Neural cell (in vitro differentiated cells): ENCODE data around the gene CHI3L1. TPM values are rescaled to one million over a fixed set of nuclear protein-coding genes. Genes with fewer than 3 reads are reported as not detected.

ENCODE experiments used
- H2AFZ ChIP-seq: fragments of 200-600, 300-800 bp; sonication (generic), shearing (Covaris generic); 2 replicates; pipeline ENCODE4 v1.6.0; 2014; ENCODE audit warnings: low read depth, mild to moderate bottlenecking, antibody characterized with exemption, low read length, moderate library complexity
- H3F3A ChIP-seq: fragments of 200-600 bp; shearing (Covaris generic); 2 replicates; pipeline ENCODE4 v1.6.1; 2016; ENCODE audit warnings: mild to moderate bottlenecking, moderate library complexity, mixed read lengths, antibody characterized with exemption, low read length; ENCODE audit not compliant: insufficient read depth, poor library complexity, severe bottlenecking
- H3K27ac ChIP-seq: fragments of 200-600, 300-800 bp; sonication (generic), shearing (Covaris generic); 2 replicates; pipeline ENCODE4 v1.5.1; 2014; ENCODE audit warnings: mild to moderate bottlenecking, low read length, moderate library complexity
- H3K27me3 ChIP-seq: fragments of 300-800, 200-600 bp; sonication (generic), shearing (Covaris generic); 2 replicates; pipeline ENCODE4 v1.6.0; 2014; ENCODE audit warnings: mild to moderate bottlenecking, low read depth, low read length, moderate library complexity; ENCODE audit not compliant: insufficient read depth
- H3K36me3 ChIP-seq: fragments of 300-800, 200-600 bp; sonication (generic), shearing (Covaris generic); 2 replicates; pipeline ENCODE4 v1.5.1; 2014; ENCODE audit warnings: mild to moderate bottlenecking, antibody characterized with exemption, low read length, moderate library complexity; ENCODE audit not compliant: insufficient read depth
- H3K4me2 ChIP-seq: fragments of 300-800, 200-600 bp; sonication (generic), shearing (Covaris generic); 2 replicates; pipeline ENCODE4 v1.6.0; 2014; ENCODE audit warnings: mild to moderate bottlenecking, low read length
- H3K4me3 ChIP-seq: fragments of 300-800, 200-600 bp; sonication (generic), shearing (Covaris generic); 2 replicates; pipeline ENCODE4 v1.5.1; 2014; ENCODE audit warnings: mild to moderate bottlenecking, low read length, moderate library complexity
- H3K79me2 ChIP-seq: fragments of 200-600 bp; shearing (Covaris generic); replicated peaks from 2 replicates; pipeline ENCODE4 v1.6.0; 2014; ENCODE audit warnings: mild to moderate bottlenecking, low read length, moderate library complexity; ENCODE audit not compliant: insufficient read depth
- H3K9ac ChIP-seq: fragments of 300-800, 200-600 bp; sonication (generic), shearing (Covaris generic); 2 replicates; pipeline ENCODE4 v1.6.1; 2016; ENCODE audit warnings: mild to moderate bottlenecking, low read length, mixed read lengths
- H3K9me2 ChIP-seq: fragments of 200-600 bp; shearing (Covaris generic); 2 replicates; pipeline ENCODE4 v1.6.1; 2016; ENCODE audit warnings: mild to moderate bottlenecking, low read length, mixed read lengths; ENCODE audit not compliant: insufficient read depth
- H3K9me3 ChIP-seq: fragments of 200-600, 300-800 bp; sonication (generic), shearing (Covaris generic); 2 replicates; pipeline ENCODE4 v1.6.1; 2016; ENCODE audit warnings: mild to moderate bottlenecking, mixed run types, low read length, moderate library complexity, mixed read lengths
- H4K20me1 ChIP-seq: fragments of 200-600 bp; shearing (Covaris generic); 2 replicates; pipeline ENCODE4 v1.6.1; 2016; ENCODE audit warnings: mild to moderate bottlenecking, mixed run types; ENCODE audit not compliant: insufficient read depth
- EP300 ChIP-seq: fragments of 450-650 bp; conservative IDR thresholded peaks from 2 replicates; pipeline ENCODE4 v1.6.1; 2014; ENCODE audit warnings: antibody characterized with exemption, mild to moderate bottlenecking, moderate library complexity; ENCODE audit not compliant: poor library complexity, severe bottlenecking
- EZH2 ChIP-seq: fragments of 200-600, 300-800 bp; shearing (Covaris generic), sonication (generic); IDR thresholded peaks from 2 replicates; pipeline ENCODE4 v1.6.1; 2014; ENCODE audit warnings: antibody characterized with exemption, low read length, borderline replicate concordance, mild to moderate bottlenecking; ENCODE audit not compliant: insufficient read depth, poor library complexity, severe bottlenecking
- MXI1 ChIP-seq: fragments of 450-650 bp; conservative IDR thresholded peaks from 2 replicates; pipeline ENCODE4 v1.6.1; 2014; ENCODE audit warnings: antibody characterized with exemption, mild to moderate bottlenecking; ENCODE audit not compliant: poor library complexity, severe bottlenecking
- POLR2AphosphoS5 ChIP-seq: IDR thresholded peaks from 2 replicates; pipeline ENCODE4 v1.6.1; 2012
- RAD21 ChIP-seq: fragments of 450-650 bp; conservative IDR thresholded peaks from 2 replicates; pipeline ENCODE4 v1.6.1; 2014; ENCODE audit warnings: antibody characterized with exemption, mild to moderate bottlenecking, moderate library complexity
- SMC3 ChIP-seq: fragments of 450-650 bp; conservative IDR thresholded peaks from 2 replicates; pipeline ENCODE4 v1.6.1; 2014; ENCODE audit warnings: antibody characterized with exemption, mild to moderate bottlenecking, moderate library complexity; ENCODE audit not compliant: poor library complexity
- TAF1 ChIP-seq: IDR thresholded peaks from 2 replicates; pipeline ENCODE4 v1.6.1; 2012; ENCODE audit warnings: low read depth
- polyA plus RNA-seq: library from polyadenylated mRNA; depleted of rRNA; stranded (reverse); fragments of >200 nt; gene quantifications from 2 replicates; pipeline ENCODE4 v1.2.3, GENCODE V29; 2014
- TF ChIP-seq, protein P1 (sequence below): IDR thresholded peaks from 2 replicates; pipeline ENCODE4 v1.6.1; 2012; ENCODE audit warnings: borderline replicate concordance
- TF ChIP-seq, protein P2 (sequence below): fragments of 450-650 bp; IDR thresholded peaks from 2 replicates; pipeline ENCODE4 v1.5.1; 2014; ENCODE audit warnings: antibody characterized with exemption, mild to moderate bottlenecking, moderate library complexity; ENCODE audit not compliant: poor library complexity, severe bottlenecking

CHI3L1 gene
- polyA plus RNA-seq, 1 donor from 2014 or later, result not detected

GRCh38 chr1:203156280-203156679 lies 30.2 kb downstream of the CHI3L1 start:
- Histone ChIP-seq H3K4me2 (no peak overlapping the region), H3K27ac (no peak overlapping the region), H3K9me3 (no peaks in the 10 kb centered on the region), H3K4me3 (no peak overlapping the region), H3F3A (no peaks in the 10 kb centered on the region), H3K79me2 (no peaks in the 10 kb centered on the region), H3K36me3 (no peaks in the 10 kb centered on the region), H4K20me1 (no peaks in the 10 kb centered on the region), H2AFZ (no peak overlapping the region), H3K9ac (no peak overlapping the region), H3K9me2 (no peaks in the 10 kb centered on the region), H3K27me3 (no peaks in the 10 kb centered on the region)
- no peak for TF ChIP-seq EZH2
- TF ChIP-seq, protein P1, sequence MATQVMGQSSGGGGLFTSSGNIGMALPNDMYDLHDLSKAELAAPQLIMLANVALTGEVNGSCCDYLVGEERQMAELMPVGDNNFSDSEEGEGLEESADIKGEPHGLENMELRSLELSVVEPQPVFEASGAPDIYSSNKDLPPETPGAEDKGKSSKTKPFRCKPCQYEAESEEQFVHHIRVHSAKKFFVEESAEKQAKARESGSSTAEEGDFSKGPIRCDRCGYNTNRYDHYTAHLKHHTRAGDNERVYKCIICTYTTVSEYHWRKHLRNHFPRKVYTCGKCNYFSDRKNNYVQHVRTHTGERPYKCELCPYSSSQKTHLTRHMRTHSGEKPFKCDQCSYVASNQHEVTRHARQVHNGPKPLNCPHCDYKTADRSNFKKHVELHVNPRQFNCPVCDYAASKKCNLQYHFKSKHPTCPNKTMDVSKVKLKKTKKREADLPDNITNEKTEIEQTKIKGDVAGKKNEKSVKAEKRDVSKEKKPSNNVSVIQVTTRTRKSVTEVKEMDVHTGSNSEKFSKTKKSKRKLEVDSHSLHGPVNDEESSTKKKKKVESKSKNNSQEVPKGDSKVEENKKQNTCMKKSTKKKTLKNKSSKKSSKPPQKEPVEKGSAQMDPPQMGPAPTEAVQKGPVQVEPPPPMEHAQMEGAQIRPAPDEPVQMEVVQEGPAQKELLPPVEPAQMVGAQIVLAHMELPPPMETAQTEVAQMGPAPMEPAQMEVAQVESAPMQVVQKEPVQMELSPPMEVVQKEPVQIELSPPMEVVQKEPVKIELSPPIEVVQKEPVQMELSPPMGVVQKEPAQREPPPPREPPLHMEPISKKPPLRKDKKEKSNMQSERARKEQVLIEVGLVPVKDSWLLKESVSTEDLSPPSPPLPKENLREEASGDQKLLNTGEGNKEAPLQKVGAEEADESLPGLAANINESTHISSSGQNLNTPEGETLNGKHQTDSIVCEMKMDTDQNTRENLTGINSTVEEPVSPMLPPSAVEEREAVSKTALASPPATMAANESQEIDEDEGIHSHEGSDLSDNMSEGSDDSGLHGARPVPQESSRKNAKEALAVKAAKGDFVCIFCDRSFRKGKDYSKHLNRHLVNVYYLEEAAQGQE, result no peak
- no peak for TF ChIP-seq SMC3
- no peak for TF ChIP-seq TAF1
- no peak for TF ChIP-seq RAD21
- TF ChIP-seq EP300, result no peak
- no peak for TF ChIP-seq POLR2AphosphoS5
- TF ChIP-seq MXI1, result no peak
- TF ChIP-seq, protein P2, sequence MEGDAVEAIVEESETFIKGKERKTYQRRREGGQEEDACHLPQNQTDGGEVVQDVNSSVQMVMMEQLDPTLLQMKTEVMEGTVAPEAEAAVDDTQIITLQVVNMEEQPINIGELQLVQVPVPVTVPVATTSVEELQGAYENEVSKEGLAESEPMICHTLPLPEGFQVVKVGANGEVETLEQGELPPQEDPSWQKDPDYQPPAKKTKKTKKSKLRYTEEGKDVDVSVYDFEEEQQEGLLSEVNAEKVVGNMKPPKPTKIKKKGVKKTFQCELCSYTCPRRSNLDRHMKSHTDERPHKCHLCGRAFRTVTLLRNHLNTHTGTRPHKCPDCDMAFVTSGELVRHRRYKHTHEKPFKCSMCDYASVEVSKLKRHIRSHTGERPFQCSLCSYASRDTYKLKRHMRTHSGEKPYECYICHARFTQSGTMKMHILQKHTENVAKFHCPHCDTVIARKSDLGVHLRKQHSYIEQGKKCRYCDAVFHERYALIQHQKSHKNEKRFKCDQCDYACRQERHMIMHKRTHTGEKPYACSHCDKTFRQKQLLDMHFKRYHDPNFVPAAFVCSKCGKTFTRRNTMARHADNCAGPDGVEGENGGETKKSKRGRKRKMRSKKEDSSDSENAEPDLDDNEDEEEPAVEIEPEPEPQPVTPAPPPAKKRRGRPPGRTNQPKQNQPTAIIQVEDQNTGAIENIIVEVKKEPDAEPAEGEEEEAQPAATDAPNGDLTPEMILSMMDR, result no peak

- no peaks in the 10 kb centered on the region for H3K27me3 ChIP-seq
- no peaks in the 10 kb centered on the region for H3K9me3 ChIP-seq
- no peak overlapping the region for H3K4me3 ChIP-seq
- no peak overlapping the region for H3K9ac ChIP-seq
- H3K36me3 ChIP-seq, result no peaks in the 10 kb centered on the region
- H3F3A ChIP-seq, result no peaks in the 10 kb centered on the region
- H2AFZ ChIP-seq, result no peak overlapping the region
- no peaks in the 10 kb centered on the region for H3K9me2 ChIP-seq
- H3K4me2 ChIP-seq, result no peak overlapping the region
- no peaks in the 10 kb centered on the region for H4K20me1 ChIP-seq
- H3K79me2 ChIP-seq, result no peaks in the 10 kb centered on the region
- no peak for TF ChIP-seq RAD21
- no peak for TF ChIP-seq POLR2AphosphoS5
- TF ChIP-seq MXI1, result no peak
- no peak overlapping the region for H3K27ac ChIP-seq
Measured at GRCh38 chr1:203153989-203154821, 32.3 kb downstream of the CHI3L1 start.
